DOHH2 (cell line): ENCODE data around the gene NDUFB3.
"Not testable (repeated sequence)": the region's sequence is repeated elsewhere in the genome, so short reads cannot be mapped to it uniquely, and the experiment has no call there.

Experiments used
- H3F3A ChIP-seq: fragments of 200-600 bp; sonication (generic), shearing (Covaris generic); 2 replicates; pipeline ENCODE4 v1.6.0; 2016; ENCODE audit warnings: antibody characterized with exemption, mild to moderate bottlenecking; ENCODE audit not compliant: control insufficient read depth, insufficient read depth
- H3K27ac ChIP-seq: fragments of 200-600 bp; sonication (generic); 2 replicates; pipeline ENCODE4 v1.5.1; 2014; ENCODE audit warnings: low read depth, mild to moderate bottlenecking, low read length, moderate library complexity
- H3K27me3 ChIP-seq: fragments of 200-600 bp; sonication (generic); 2 replicates; pipeline ENCODE4 v1.6.1; 2014; ENCODE audit warnings: mild to moderate bottlenecking, low read length, mixed read lengths; ENCODE audit not compliant: control insufficient read depth
- H3K36me3 ChIP-seq: fragments of 200-600 bp; sonication (generic); 2 replicates; pipeline ENCODE4 v1.6.1; 2014; ENCODE audit warnings: mild to moderate bottlenecking, low read length, moderate library complexity, mixed read lengths; ENCODE audit not compliant: control insufficient read depth
- H3K4me1 ChIP-seq: fragments of 200-600 bp; sonication (generic); 2 replicates; pipeline ENCODE4 v1.6.1; 2014; ENCODE audit warnings: mild to moderate bottlenecking, low read length, mixed read lengths; ENCODE audit not compliant: control insufficient read depth
- H3K4me2 ChIP-seq: fragments of 200-600 bp; sonication (generic); 2 replicates; pipeline ENCODE4 v1.6.0; 2014; ENCODE audit warnings: mild to moderate bottlenecking, low read length, moderate library complexity
- H3K4me3 ChIP-seq: fragments of 200-600 bp; sonication (generic); 2 replicates; pipeline ENCODE4 v1.5.1; 2014; ENCODE audit warnings: mild to moderate bottlenecking, low read length, mixed read lengths
- H3K79me2 ChIP-seq: fragments of 200-600 bp; sonication (generic); 2 replicates; pipeline ENCODE4 v1.6.1; 2014; ENCODE audit warnings: mild to moderate bottlenecking, low read length, mixed read lengths; ENCODE audit not compliant: control insufficient read depth
- H3K9me2 ChIP-seq: fragments of 200-600 bp; sonication (generic); replicated peaks from 2 replicates; pipeline ENCODE4 v1.6.1; 2014; ENCODE audit warnings: mild to moderate bottlenecking, low read length, mixed read lengths; ENCODE audit not compliant: control insufficient read depth
- H3K9me3 ChIP-seq: fragments of 200-600 bp; sonication (generic); 2 replicates; pipeline ENCODE4 v1.6.1; 2014; ENCODE audit warnings: antibody characterized with exemption, low read length, mixed read lengths; ENCODE audit not compliant: control insufficient read depth, insufficient read depth
- H4K20me1 ChIP-seq: fragments of 200-600 bp; sonication (generic); 2 replicates; pipeline ENCODE4 v1.6.0; 2014; ENCODE audit warnings: low read depth, mild to moderate bottlenecking, antibody characterized with exemption, low read length, moderate library complexity; ENCODE audit not compliant: control insufficient read depth, insufficient read depth
- CTCF ChIP-seq: fragments of 200-600 bp; sonication (generic); IDR thresholded peaks from one replicate; pipeline ENCODE4 v1.5.1; 2014; ENCODE audit warnings: antibody characterized with exemption, mild to moderate bottlenecking, low read depth, low read length; ENCODE audit not compliant: poor library complexity, severe bottlenecking
- EZH2phosphoT487 ChIP-seq: fragments of 200-600 bp; sonication (generic); IDR thresholded peaks from 2 replicates; pipeline ENCODE4 v1.6.1; 2017; ENCODE audit warnings: borderline replicate concordance, mild to moderate bottlenecking, antibody characterized with exemption, low read length, moderate library complexity, mixed read lengths

NDUFB3 gene

GRCh38 chr2:201057715-201058248 lies 14.0 kb upstream of the NDUFB3 start:
- Histone ChIP-seq H3K9me3 (no peaks in the 10 kb centered on the region), H3K4me2 (no peak overlapping the region), H3K27ac (no peak overlapping the region), H3K79me2 (peaks cover 75% of the 10 kb centered on the region), H3K4me1 (no peaks in the 10 kb centered on the region), H3K27me3 (no peaks in the 10 kb centered on the region), H3K4me3 (no peak overlapping the region), H3K9me2 (no peaks in the 10 kb centered on the region), H3K36me3 (peaks cover 5% of the 10 kb centered on the region; the same call in 1 of the 2 replicates), H3F3A (no peaks in the 10 kb centered on the region), H4K20me1 (no peaks in the 10 kb centered on the region)
- TF ChIP-seq EZH2phosphoT487, result no peak
- TF ChIP-seq CTCF, result no peak

GRCh38 chr2:201058914-201059313 lies 12.9 kb upstream of the NDUFB3 start:
- TF ChIP-seq EZH2phosphoT487, result no peak
- TF ChIP-seq CTCF, result no peak
- H3K4me2 ChIP-seq, result no peak overlapping the region
- no peaks in the 10 kb centered on the region for H3K4me1 ChIP-seq
- no peaks in the 10 kb centered on the region for H3K9me3 ChIP-seq
- no peak overlapping the region for H3K4me3 ChIP-seq
- H3K9me2 ChIP-seq, result no peaks in the 10 kb centered on the region
- no peak overlapping the region for H3K27ac ChIP-seq
- peaks cover 80% of the 10 kb centered on the region for H3K79me2 ChIP-seq
- no peaks in the 10 kb centered on the region for H3F3A ChIP-seq
- peaks cover 5% of the 10 kb centered on the region; the same call in 1 of the 2 replicates for H3K36me3 ChIP-seq
- no peaks in the 10 kb centered on the region for H3K27me3 ChIP-seq
- H4K20me1 ChIP-seq, result no peaks in the 10 kb centered on the region

GRCh38 chr2:201059961-201060755 lies 11.6 kb upstream of the NDUFB3 start:
- Histone ChIP-seq H3K79me2 (peaks cover 75% of the 10 kb centered on the region), H3K27ac (no peak overlapping the region), H3K36me3 (peaks cover 5% of the 10 kb centered on the region; the same call in 1 of the 2 replicates), H3K27me3 (no peaks in the 10 kb centered on the region), H3K4me3 (no peak overlapping the region), H3K4me1 (no peaks in the 10 kb centered on the region), H3F3A (no peaks in the 10 kb centered on the region), H3K4me2 (no peak overlapping the region), H3K9me2 (no peaks in the 10 kb centered on the region), H3K9me3 (no peaks in the 10 kb centered on the region), H4K20me1 (no peaks in the 10 kb centered on the region)
- no peak for TF ChIP-seq EZH2phosphoT487
- no peak for TF ChIP-seq CTCF

DNA sequence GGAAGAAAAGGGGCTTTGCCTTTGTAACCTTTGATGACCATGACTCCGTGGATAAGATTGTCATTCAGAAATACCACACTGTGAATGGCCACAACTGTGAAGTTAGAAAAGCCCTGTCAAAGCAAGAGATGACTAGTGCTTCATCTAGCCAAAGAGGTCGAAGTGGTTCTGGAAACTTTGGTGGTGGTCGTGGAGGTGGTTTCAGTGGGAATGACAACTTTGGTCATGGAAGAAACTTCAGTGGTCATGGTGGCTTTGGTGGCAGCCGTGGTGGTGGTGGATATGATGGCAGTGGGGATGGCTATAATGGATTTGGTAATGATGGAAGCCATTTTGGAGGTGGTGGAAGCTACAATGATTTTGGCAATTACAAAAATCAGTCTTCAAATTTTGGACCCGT lies 8.3 kb upstream of the NDUFB3 start:
- H3K4me1 ChIP-seq, H3K9me2 ChIP-seq, H3K9me3 ChIP-seq, H3K36me3 ChIP-seq, H3K4me3 ChIP-seq, H3K27ac ChIP-seq, H3K4me2 ChIP-seq, H3F3A ChIP-seq, H3K27me3 ChIP-seq, H4K20me1 ChIP-seq: not testable (repeated sequence)
- H3K79me2 ChIP-seq, result peaks cover 79% of the 10 kb centered on the region
